WTC11 (cell line): ENCODE data around the gene SREK1IP1. TPM values are rescaled to one million over a fixed set of nuclear protein-coding genes. Genes with fewer than 3 reads are reported as not detected.

Experiments
- ATAC-seq: fragments of 200-7000 bp; cut with Tn5 transposase; 2 replicates; pipeline ENCODE4 v1.10.0; 2021; ENCODE audit warnings: mild to moderate bottlenecking, moderate library complexity
- CTCF ChIA-PET: fragments of 300-600 bp; sonication (Branson Sonifier 250); formaldehyde crosslinking; loops from one replicate; lab custom pipeline; 2021; ENCODE audit warnings: antibody characterized with exemption; lab: Charles Lee
- POLR2A ChIA-PET: fragments of 350-600 bp; sonication (Branson Sonifier 250); formaldehyde crosslinking; loops from one replicate; lab custom pipeline; 2021; ENCODE audit warnings: antibody characterized with exemption; lab: Charles Lee
- DNase-seq: peaks from one replicate; pipeline ENCODE4 v3.0.0; 2021; ENCODE audit warnings: low spot score
- H3K27ac Mint-ChIP-seq: 2 replicates; pipeline ENCODE4 v1.8.0; 2021; ENCODE audit warnings: mixed read lengths
- H3K27me3 Mint-ChIP-seq: 2 replicates; pipeline ENCODE4 v1.8.0; 2021; ENCODE audit warnings: low read depth, mild to moderate bottlenecking, moderate library complexity, mixed read lengths
- H3K36me3 Mint-ChIP-seq: 2 replicates; pipeline ENCODE4 v1.8.0; 2021; ENCODE audit warnings: mixed read lengths
- H3K4me1 Mint-ChIP-seq: 2 replicates; pipeline ENCODE4 v1.8.0; 2022; ENCODE audit warnings: mixed read lengths
- H3K4me3 Mint-ChIP-seq: 2 replicates; pipeline ENCODE4 v1.8.0; 2021; ENCODE audit warnings: mild to moderate bottlenecking, moderate library complexity, mixed read lengths
- H3K9me3 Mint-ChIP-seq: 2 replicates; pipeline ENCODE4 v1.8.0; 2021; ENCODE audit warnings: mixed read lengths
- AFF4 ChIP-seq: sonication (generic); formaldehyde crosslinking; IDR thresholded peaks from 2 replicates; pipeline ENCODE4 v1.8.1; 2023; ENCODE audit warnings: mild to moderate bottlenecking, missing genetic modification reagents, borderline replicate concordance
- ARID4B ChIP-seq: sonication (generic); formaldehyde crosslinking; IDR thresholded peaks from 2 replicates; pipeline ENCODE4 v1.8.0; 2023; ENCODE audit warnings: missing genetic modification reagents, mild to moderate bottlenecking, borderline replicate concordance
- ATF1 ChIP-seq: sonication (generic); formaldehyde crosslinking; IDR thresholded peaks from 2 replicates; pipeline ENCODE4 v1.8.1; 2023; ENCODE audit warnings: mild to moderate bottlenecking, moderate library complexity, missing genetic modification reagents
- CDX4 ChIP-seq: fragments of 250-450 bp; sonication (Bioruptor Pico); IDR thresholded peaks from 2 replicates; pipeline ENCODE4 v1.9.0; 2021; ENCODE audit warnings: moderate library complexity, mild to moderate bottlenecking, inconsistent platforms, borderline replicate concordance
- E2F4 ChIP-seq: sonication (generic); formaldehyde crosslinking; IDR thresholded peaks from 2 replicates; pipeline ENCODE4 v1.8.1; 2022; ENCODE audit warnings: low read depth, mild to moderate bottlenecking, moderate library complexity, missing genetic modification reagents, borderline replicate concordance
- ETV6 ChIP-seq: sonication (generic); formaldehyde crosslinking; IDR thresholded peaks from 2 replicates; pipeline ENCODE4 v1.8.1; 2022; ENCODE audit warnings: mild to moderate bottlenecking, missing genetic modification reagents
- FOXJ3 ChIP-seq: sonication (generic); formaldehyde crosslinking; IDR thresholded peaks from 2 replicates; pipeline ENCODE4 v1.9.0; 2021; ENCODE audit warnings: missing genetic modification reagents, mild to moderate bottlenecking, borderline replicate concordance
- HMGA2 ChIP-seq: fragments of 250-450 bp; sonication (Bioruptor Pico); IDR thresholded peaks from 2 replicates; pipeline ENCODE4 v1.4.0; 2021; ENCODE audit warnings: mild to moderate bottlenecking, moderate library complexity
- KAT7 ChIP-seq: sonication (generic); formaldehyde crosslinking; IDR thresholded peaks from 2 replicates; pipeline ENCODE4 v1.8.1; 2023; ENCODE audit warnings: missing genetic modification reagents, mild to moderate bottlenecking, borderline replicate concordance
- PREB ChIP-seq: sonication (generic); formaldehyde crosslinking; IDR thresholded peaks from 2 replicates; pipeline ENCODE4 v1.8.1; 2022; ENCODE audit warnings: mild to moderate bottlenecking, missing genetic modification reagents, moderate library complexity, borderline replicate concordance
- RELA ChIP-seq: sonication (generic); formaldehyde crosslinking; IDR thresholded peaks from 2 replicates; pipeline ENCODE4 v1.8.1; 2022; ENCODE audit warnings: missing genetic modification reagents, mild to moderate bottlenecking, borderline replicate concordance
- SMAD4 ChIP-seq: sonication (generic); formaldehyde crosslinking; IDR thresholded peaks from 2 replicates; pipeline ENCODE4 v1.8.0; 2022; ENCODE audit warnings: mild to moderate bottlenecking, missing genetic modification reagents
- TEAD4 ChIP-seq: sonication (generic); formaldehyde crosslinking; IDR thresholded peaks from 2 replicates; pipeline ENCODE4 v1.8.0; 2022; ENCODE audit warnings: mild to moderate bottlenecking, missing genetic modification reagents
- ZNF317 ChIP-seq: sonication (generic); formaldehyde crosslinking; IDR thresholded peaks from 2 replicates; pipeline ENCODE4 v1.8.1; 2023; ENCODE audit warnings: low read depth, mild to moderate bottlenecking, moderate library complexity, missing genetic modification reagents, borderline replicate concordance
- ZNF396 ChIP-seq: fragments of 250-450 bp; sonication (Bioruptor Pico); IDR thresholded peaks from 2 replicates; pipeline ENCODE4 v1.8.0; 2021; ENCODE audit warnings: mild to moderate bottlenecking, moderate library complexity, borderline replicate concordance
- ZNF671 ChIP-seq: fragments of 250-450 bp; sonication (Bioruptor Pico); IDR thresholded peaks from 2 replicates; pipeline ENCODE4 v1.8.0; 2021; ENCODE audit warnings: mild to moderate bottlenecking
- ZSCAN18 ChIP-seq: fragments of 250-450 bp; sonication (Bioruptor Pico); IDR thresholded peaks from 2 replicates; pipeline ENCODE4 v2.1.2; 2022; ENCODE audit warnings: mild to moderate bottlenecking, moderate library complexity
- total RNA-seq: library from RNA; stranded (reverse); gene quantifications from 3 replicates; pipeline ENCODE4 v1.2.3, GENCODE V29; 2021

The SREK1IP1 gene
- total RNA-seq, 1 experiment from 2014 or later = 26.2 TPM

GRCh38 chr5:64784451-64785025 lies 16.0 kb upstream of the SREK1IP1 start:
- ATAC-seq (peak; percentile 65), DNase-seq (peak; percentile 69)
- peaks cover 18% of the 10 kb centered on the region for H3K36me3 Mint-ChIP-seq
- CTCF ChIA-PET = interaction anchor here (0.6 to 1.2 kb wide), 5 partner anchors 10 to 189 kb away, joined by 3 to 5 read pairs (median 3); no protein-coding TSS in a partner anchor
- no peaks in the 10 kb centered on the region for H3K9me3 Mint-ChIP-seq
- no peak overlapping the region for H3K4me3 Mint-ChIP-seq
- POLR2A ChIA-PET = no interaction called here
- no peaks in the 10 kb centered on the region for H3K4me1 Mint-ChIP-seq
- TF ChIP-seq ZNF317 (CRISPR knock-in tag) (no peak), CDX4 (no peak), AFF4 (CRISPR knock-in tag) (no peak)
- no peak overlapping the region; the same call in 1 of the 2 replicates for H3K27ac Mint-ChIP-seq
- H3K27me3 Mint-ChIP-seq = no peaks in the 10 kb centered on the region

- Mint-ChIP-seq H3K4me3 (no peak overlapping the region), H3K9me3 (no peaks in the 10 kb centered on the region), H3K36me3 (peaks cover 10% of the 10 kb centered on the region), H3K27me3 (no peaks in the 10 kb centered on the region), H3K27ac (no peak overlapping the region), H3K4me1 (peaks cover 3% of the 10 kb centered on the region)
- no peak for TF ChIP-seq E2F4 (CRISPR knock-in tag)
- TF ChIP-seq ETV6 (CRISPR knock-in tag) = no peak
- no peak for TF ChIP-seq ZNF671 (CRISPR knock-in tag)
- no peak for TF ChIP-seq ATF1 (CRISPR knock-in tag)
- no peak for TF ChIP-seq RELA (CRISPR knock-in tag)
- no peak for TF ChIP-seq ZSCAN18 (CRISPR knock-in tag)
- no peak for TF ChIP-seq SMAD4
- no peak for TF ChIP-seq HMGA2
- ChIA-PET CTCF (interaction anchor here (1.2 kb wide), 1 partner anchor 9 kb away, joined by 3 read pairs; no protein-coding TSS in a partner anchor), POLR2A (no interaction called here)
- DNase-seq (no peak), ATAC-seq (no peak)
Measured at GRCh38 chr5:64775291-64775690, 6.8 kb upstream of the SREK1IP1 start.

GRCh38 chr5:64773533-64773932 lies 5.0 kb upstream of the SREK1IP1 start:
- H3K4me3 Mint-ChIP-seq = no peak overlapping the region
- no peaks in the 10 kb centered on the region for H3K9me3 Mint-ChIP-seq
- ChIA-PET POLR2A (no interaction called here), CTCF (no interaction called here)
- H3K27me3 Mint-ChIP-seq = no peaks in the 10 kb centered on the region
- peaks cover 3% of the 10 kb centered on the region; the same call in 1 of the 2 replicates for H3K36me3 Mint-ChIP-seq
- peaks cover 14% of the 10 kb centered on the region for H3K4me1 Mint-ChIP-seq
- no peak for DNase-seq
- no peak for TF ChIP-seq PREB (CRISPR knock-in tag)
- TF ChIP-seq FOXJ3 (CRISPR knock-in tag) = no peak
- TF ChIP-seq ARID4B (CRISPR knock-in tag) = no peak
- no peak for TF ChIP-seq ZNF396 (CRISPR knock-in tag)
- no peak for TF ChIP-seq TEAD4
- TF ChIP-seq KAT7 (CRISPR knock-in tag) = no peak
- no peak overlapping the region for H3K27ac Mint-ChIP-seq
- no peak for ATAC-seq
